NCI-H748 treated with DMSO at 0.1 percent for 48 hours (cell line): ENCODE data around the gene TTC31.

Source experiments
- DNase-seq: peaks from one replicate; lab custom pipeline; 2025; lab: John Stamatoyannopoulos, UW

TTC31 gene

GRCh38 chr2:74488643-74489481 is 6.0 kb downstream of the TTC31 start:
- DNase-seq: no peak

- no peak for DNase-seq
Measured at GRCh38 chr2:74489906-74490305, 7.0 kb downstream of the TTC31 start.

GRCh38 chr2:74491648-74492544 is 9.0 kb downstream of the TTC31 start:
- no peak for DNase-seq

- no peak for DNase-seq
Measured at GRCh38 chr2:74493546-74493945, 10.7 kb downstream of the TTC31 start.

GRCh38 chr2:74495440-74495839 is 12.6 kb downstream of the TTC31 start:
- no peak for DNase-seq

GRCh38 chr2:74496997-74497776 is 14.3 kb downstream of the TTC31 start:
- no peak for DNase-seq

- DNase-seq: no peak
Measured at GRCh38 chr2:74497777-74498499, 15.1 kb downstream of the TTC31 start.

GRCh38 chr2:74498500-74499266 is 15.8 kb downstream of the TTC31 start:
- DNase-seq: no peak

GRCh38 chr2:74499267-74499939 is 16.5 kb downstream of the TTC31 start, which contains the start of gene LBX2:
LBX2 (minus strand) TSS chr2:74499603; CDS start chr2:74499537, 66 bp downstream.
- no peak for DNase-seq

GRCh38 chr2:74499940-74500577 is 17.2 kb downstream of the TTC31 start:
- DNase-seq: no peak

- no peak for DNase-seq
Measured at GRCh38 chr2:74500578-74500946, 17.7 kb downstream of the TTC31 start.

- DNase-seq: no peak
Measured at GRCh38 chr2:74501335-74502071, 18.6 kb downstream of the TTC31 start.

GRCh38 chr2:74502147-74502719 is 19.4 kb downstream of the TTC31 start:
- DNase-seq: no peak

- no peak for DNase-seq
Measured at GRCh38 chr2:74502720-74503505, 20.0 kb downstream of the TTC31 start.

- DNase-seq: no peak
Measured at GRCh38 chr2:74503506-74504475, 20.9 kb downstream of the TTC31 start.

- no peak for DNase-seq
Measured at GRCh38 chr2:74504591-74504990, 21.7 kb downstream of the TTC31 start.
